Naive B cell (primary cell): ENCODE data around the gene SFT2D3. TPM values are rescaled to one million over a fixed set of nuclear protein-coding genes. Genes with fewer than 3 reads are reported as not detected.

Experiments
- ATAC-seq, 2 donors: fragments of 150-1000 bp; cut with Tn5 transposase; 2 replicates each; pipeline ENCODE4 v1.10.0; 2021; ENCODE audit warnings: low read depth in 2 of 2, mild to moderate bottlenecking in 2 of 2, moderate library complexity in 2 of 2
- DNase-seq: peaks from one replicate; pipeline ENCODE4 v3.0.0; 2022
- H3K27ac Mint-ChIP-seq, 6 donors: one replicate each; pipeline ENCODE4 v1.8.0; 2020 to 2022; ENCODE audit warnings: mild to moderate bottlenecking in 6 of 6, mixed read lengths in 6 of 6, moderate library complexity in 5 of 6, inconsistent platforms in 2 of 6
- H3K27me3 Mint-ChIP-seq, 3 donors: one replicate each; pipeline ENCODE4 v1.8.0; 2021 to 2022; ENCODE audit warnings: mixed read lengths in 3 of 3, mild to moderate bottlenecking in 1 of 3
- H3K36me3 Mint-ChIP-seq, 2 donors: one replicate each; pipeline ENCODE4 v1.8.0; 2020 to 2022; ENCODE audit warnings: mixed read lengths in 2 of 2, inconsistent platforms in 1 of 2, mild to moderate bottlenecking in 1 of 2
- H3K4me1 Mint-ChIP-seq, 3 donors: one replicate each; pipeline ENCODE4 v1.8.0; 2020 to 2022; ENCODE audit warnings: mixed read lengths in 3 of 3, inconsistent platforms in 1 of 3, mild to moderate bottlenecking in 1 of 3, moderate library complexity in 1 of 3
- H3K4me3 Mint-ChIP-seq, 8 donors: one replicate each; pipeline ENCODE4 v1.8.0; 2020 to 2022; ENCODE audit warnings: mild to moderate bottlenecking in 8 of 8, mixed read lengths in 8 of 8, moderate library complexity in 8 of 8, inconsistent platforms in 2 of 8
- H3K9me3 Mint-ChIP-seq, 7 donors: one replicate each; pipeline ENCODE4 v1.8.0; 2020 to 2022; ENCODE audit warnings: mixed read lengths in 7 of 7, mild to moderate bottlenecking in 5 of 7, inconsistent platforms in 2 of 7, moderate library complexity in 1 of 7
- polyA plus RNA-seq, 6 donors: library from polyadenylated mRNA; unstranded; fragments of 300-500 nt; fragmentation: Illumina TruSeq; gene quantifications; one replicate each; pipeline ENCODE4 v1.2.3, GENCODE V29; 2021; ENCODE audit warnings: low read depth in 6 of 6

SFT2D3 gene
- polyA plus RNA-seq, 6 donors from 2014 or later = 0.28 to 3.0 (median 2.8) TPM; not detected in 1

DNA sequence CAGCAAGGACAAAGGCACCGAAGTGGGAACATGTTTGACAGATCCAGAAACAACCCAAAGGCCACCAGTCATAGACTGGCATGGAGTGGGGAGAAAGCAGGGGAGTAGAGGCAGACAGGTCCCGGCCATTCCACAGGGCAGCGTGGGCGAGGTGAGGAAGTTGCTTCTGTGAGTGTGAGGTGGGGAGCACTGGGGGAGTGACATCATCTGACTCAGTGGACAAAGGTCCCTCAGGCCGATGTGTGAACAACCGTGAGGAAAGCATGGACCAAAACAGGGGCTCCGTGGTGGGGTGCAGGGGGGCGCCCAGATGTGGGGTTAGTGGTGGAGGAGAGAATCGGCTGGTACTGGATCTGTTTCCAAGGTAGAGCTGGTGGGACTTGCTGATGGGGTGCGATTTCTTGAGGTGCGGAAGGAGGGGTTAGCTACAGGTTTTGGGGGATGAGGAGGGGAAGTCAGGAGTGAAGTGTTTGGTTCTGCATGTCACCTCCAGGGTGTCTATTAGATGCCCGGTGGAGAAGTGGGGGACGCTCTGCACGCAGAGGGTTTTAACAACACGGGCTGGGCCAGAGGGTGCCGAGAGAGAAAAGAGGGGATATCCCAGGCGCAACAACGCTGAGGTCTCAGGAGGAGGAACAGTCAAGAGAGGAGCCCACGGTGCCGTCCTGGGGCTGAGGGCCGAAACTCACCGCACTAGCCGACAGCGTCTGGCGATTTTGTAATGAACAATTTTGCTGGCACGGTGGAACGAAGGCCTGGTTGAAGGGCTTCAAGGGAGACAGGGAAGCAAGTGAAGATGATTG is 2.5 kb upstream of the SFT2D3 start:
- H3K4me1 Mint-ChIP-seq = peaks cover 19 to 30% (median 20%) of the 10 kb centered on the region in 3 donors

DNA sequence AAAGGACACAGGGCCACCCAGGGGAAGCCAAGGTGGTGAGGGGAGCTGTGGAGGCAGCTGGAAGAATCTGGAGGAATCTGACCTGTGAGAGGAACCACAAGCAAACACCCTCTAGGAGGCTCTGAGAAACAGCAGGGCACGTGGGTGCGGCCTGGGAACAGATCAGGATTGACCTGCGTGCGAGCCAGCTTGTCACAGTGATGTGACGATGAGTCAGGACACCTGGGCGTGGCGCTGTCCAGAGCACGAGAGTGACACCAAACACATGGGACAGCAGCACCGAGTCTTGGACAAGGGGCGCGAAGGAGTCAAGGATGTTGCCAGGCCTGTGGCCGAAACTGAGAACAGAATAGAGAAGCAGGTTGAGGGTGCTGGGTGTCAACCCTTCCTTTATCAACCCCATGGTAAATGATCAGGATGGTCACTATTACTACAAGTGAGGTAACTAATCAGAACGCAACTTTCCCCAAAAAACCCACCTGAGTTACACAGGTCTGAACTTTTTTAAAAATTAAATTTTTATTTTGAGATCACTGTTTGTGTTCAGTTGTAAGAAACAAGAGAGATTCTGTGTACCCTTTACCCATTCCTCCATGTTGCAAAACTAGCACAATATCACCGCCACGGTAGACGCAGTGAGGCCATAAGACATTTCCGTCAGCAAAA is 637 bp upstream of the SFT2D3 start:
- H3K4me1 Mint-ChIP-seq = peaks cover 25 to 44% (median 33%) of the 10 kb centered on the region in 3 donors
- peak; percentile 2 to 16 for ATAC-seq
- peak overlapping the region; percentile 95 to 99 (median 98) for H3K27ac Mint-ChIP-seq
- no peaks in the 10 kb centered on the region for H3K27me3 Mint-ChIP-seq
- peak overlapping the region; percentile 90 to 98 (median 96) for H3K4me3 Mint-ChIP-seq
- no peaks in the 10 kb centered on the region for H3K9me3 Mint-ChIP-seq
- DNase-seq = peak; percentile 23
- peaks cover 0 to 11% of the 10 kb centered on the region in 2 donors for H3K36me3 Mint-ChIP-seq

More for the DNA sequence above, 2.5 kb upstream of the SFT2D3 start:
- Mint-ChIP-seq H3K9me3 (no peaks in the 10 kb centered on the region), H3K27me3 (no peaks in the 10 kb centered on the region), H3K36me3 (peaks cover 0 to 11% of the 10 kb centered on the region in 2 donors), H3K4me3 (peak overlapping the region in 2 of 8 donors; percentile 57 to 80), H3K27ac (peak overlapping the region in 4 of 6 donors; percentile 3 to 71 (median 32))
- DNase-seq (no peak), ATAC-seq (no peak)

DNA sequence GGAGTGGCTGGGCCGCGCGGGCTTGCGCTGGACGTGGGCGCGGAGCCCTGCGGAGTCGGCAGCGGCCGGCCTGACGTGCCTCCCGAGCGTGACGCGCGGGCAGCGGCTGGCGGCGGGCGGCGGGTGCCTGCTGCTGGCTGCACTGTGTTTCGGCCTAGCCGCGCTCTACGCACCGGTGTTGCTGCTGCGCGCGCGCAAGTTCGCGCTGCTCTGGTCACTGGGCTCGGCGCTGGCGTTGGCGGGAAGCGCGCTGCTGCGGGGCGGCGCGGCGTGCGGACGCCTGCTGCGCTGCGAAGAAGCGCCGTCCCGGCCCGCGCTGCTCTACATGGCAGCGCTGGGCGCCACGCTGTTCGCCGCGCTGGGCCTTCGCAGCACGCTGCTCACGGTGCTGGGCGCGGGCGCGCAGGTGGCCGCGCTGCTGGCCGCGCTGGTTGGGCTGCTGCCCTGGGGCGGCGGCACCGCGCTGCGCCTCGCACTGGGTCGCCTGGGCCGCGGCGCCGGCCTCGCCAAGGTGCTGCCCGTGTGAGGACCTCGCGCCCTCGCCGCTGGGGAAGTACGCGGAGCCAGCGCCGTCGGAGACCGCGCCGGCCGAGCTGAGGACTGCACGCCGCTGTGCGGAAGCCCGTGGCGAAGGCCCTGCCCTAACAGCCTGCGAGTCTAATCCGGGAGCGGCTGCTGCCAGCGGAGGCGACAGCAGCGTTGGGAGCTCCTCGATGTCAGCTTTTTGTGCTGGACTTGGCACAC is 526 bp downstream of the SFT2D3 start:
- DNase-seq (peak; percentile 82), ATAC-seq (peak; percentile 77 to 78)
- Mint-ChIP-seq H3K4me3 (peak overlapping the region; percentile 90 to 98 (median 96)), H3K9me3 (no peaks in the 10 kb centered on the region), H3K27me3 (no peaks in the 10 kb centered on the region), H3K27ac (peak overlapping the region; percentile 86 to 99 (median 94)), H3K4me1 (peaks cover 25 to 47% (median 33%) of the 10 kb centered on the region in 3 donors), H3K36me3 (peaks cover 0 to 11% of the 10 kb centered on the region in 2 donors)

DNA sequence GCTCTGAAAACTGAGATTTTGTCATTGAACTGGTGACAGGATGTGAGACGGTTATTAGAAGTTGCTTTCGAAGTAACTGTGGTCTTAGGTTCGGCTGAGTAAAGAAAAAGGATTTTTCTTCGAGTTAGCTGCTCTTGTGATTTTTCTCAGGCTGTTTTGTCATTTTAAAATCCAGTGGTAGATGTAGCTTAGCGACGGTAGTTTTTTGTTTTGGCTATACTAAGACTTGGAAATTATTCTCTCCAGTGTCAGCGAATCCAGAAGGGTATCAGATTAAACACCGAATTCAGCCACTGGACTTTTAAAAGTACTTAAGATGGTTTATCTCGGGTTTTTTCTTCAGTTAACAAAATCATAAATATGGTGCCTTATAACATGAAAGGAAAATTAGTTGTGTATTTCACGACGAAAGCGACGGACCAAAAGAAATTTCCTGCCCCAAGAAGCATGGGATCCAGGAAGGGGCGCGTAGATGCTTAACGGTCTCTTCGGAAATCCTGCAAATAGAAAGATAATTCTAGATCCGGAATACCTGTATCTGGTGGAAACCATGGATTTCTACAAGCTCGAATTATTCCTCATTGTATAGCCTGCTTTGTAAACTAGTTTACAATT is 1.2 kb downstream of the SFT2D3 start:
- Mint-ChIP-seq H3K4me1 (peaks cover 25 to 47% (median 33%) of the 10 kb centered on the region in 3 donors), H3K27me3 (no peaks in the 10 kb centered on the region), H3K27ac (peak overlapping the region; percentile 84 to 95 (median 92)), H3K4me3 (peak overlapping the region; percentile 82 to 98 (median 91)), H3K36me3 (peaks cover 0 to 11% of the 10 kb centered on the region in 2 donors), H3K9me3 (no peaks in the 10 kb centered on the region)
- ATAC-seq = no peak
- no peak for DNase-seq

DNA sequence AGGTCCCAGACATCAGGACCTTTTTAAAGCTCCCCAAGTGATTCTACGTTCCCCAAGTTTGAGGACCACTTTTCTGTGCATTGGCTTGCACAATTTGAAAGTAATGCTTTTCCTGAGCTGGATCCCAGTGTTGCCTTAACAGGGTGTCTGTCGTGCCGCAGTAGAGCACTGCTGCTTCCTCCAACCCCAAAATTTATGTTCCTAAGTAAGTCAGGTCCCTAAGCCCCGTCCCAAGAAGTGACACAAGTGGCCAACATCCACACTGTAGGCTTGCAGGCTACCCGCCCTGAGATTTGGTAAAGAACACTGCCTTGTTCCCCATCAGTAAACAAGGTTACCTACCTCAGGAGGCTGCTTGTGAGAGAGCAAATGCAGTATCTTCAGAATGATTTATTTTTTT is 2.0 kb downstream of the SFT2D3 start:
- no peaks in the 10 kb centered on the region for H3K9me3 Mint-ChIP-seq
- no peaks in the 10 kb centered on the region for H3K27me3 Mint-ChIP-seq
- DNase-seq (no peak), ATAC-seq (no peak)
- H3K36me3 Mint-ChIP-seq = peaks cover 0 to 8% of the 10 kb centered on the region in 2 donors
- no peak overlapping the region for H3K27ac Mint-ChIP-seq
- peaks cover 25 to 47% (median 32%) of the 10 kb centered on the region in 3 donors for H3K4me1 Mint-ChIP-seq
- H3K4me3 Mint-ChIP-seq = peak overlapping the region in 7 of 8 donors; percentile 27 to 90 (median 59)

DNA sequence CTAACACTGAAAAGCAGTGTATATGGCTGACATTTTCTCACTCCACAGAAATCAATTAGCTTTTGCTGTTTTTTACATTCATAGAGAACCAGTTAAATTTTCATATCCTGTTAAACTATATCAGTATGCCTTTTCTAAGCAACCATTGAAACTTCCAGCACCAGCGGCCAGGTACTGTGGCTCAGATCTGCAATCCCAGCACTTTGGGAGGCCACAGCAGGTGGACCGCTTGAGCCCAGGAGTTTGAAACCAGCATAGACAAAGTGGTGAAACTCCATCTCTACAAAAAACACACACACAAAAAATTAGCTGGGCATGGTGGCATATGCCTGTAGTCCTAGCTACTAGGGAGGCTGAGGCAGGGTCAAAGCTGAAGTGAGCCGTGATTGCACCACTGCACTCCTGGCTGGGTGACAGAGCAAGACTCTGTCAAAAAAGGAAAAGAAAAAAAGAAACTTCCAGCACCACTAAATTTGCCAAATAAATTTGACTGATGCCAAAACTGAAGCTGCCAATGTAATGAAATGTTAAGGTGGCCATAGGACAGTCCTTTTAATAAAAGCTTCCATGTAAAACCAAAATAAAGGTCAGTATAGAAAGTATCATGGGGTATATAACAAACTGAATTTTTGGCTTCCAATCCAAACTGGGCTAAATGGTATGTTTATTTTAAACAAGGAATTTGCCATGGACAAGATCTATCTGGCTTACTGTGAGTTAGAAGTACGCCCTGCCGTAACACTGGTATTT is 3.5 kb downstream of the SFT2D3 start:
- H3K9me3 Mint-ChIP-seq = no peaks in the 10 kb centered on the region
- H3K27me3 Mint-ChIP-seq = no peaks in the 10 kb centered on the region
- H3K36me3 Mint-ChIP-seq = peaks cover 10 to 12% of the 10 kb centered on the region in 2 donors
- no peak for DNase-seq
- H3K4me1 Mint-ChIP-seq = peaks cover 18 to 47% (median 27%) of the 10 kb centered on the region in 3 donors
- peak overlapping the region in 4 of 8 donors; percentile 1 to 56 (median 26) for H3K4me3 Mint-ChIP-seq
- ATAC-seq = no peak
- no peak overlapping the region for H3K27ac Mint-ChIP-seq

DNA sequence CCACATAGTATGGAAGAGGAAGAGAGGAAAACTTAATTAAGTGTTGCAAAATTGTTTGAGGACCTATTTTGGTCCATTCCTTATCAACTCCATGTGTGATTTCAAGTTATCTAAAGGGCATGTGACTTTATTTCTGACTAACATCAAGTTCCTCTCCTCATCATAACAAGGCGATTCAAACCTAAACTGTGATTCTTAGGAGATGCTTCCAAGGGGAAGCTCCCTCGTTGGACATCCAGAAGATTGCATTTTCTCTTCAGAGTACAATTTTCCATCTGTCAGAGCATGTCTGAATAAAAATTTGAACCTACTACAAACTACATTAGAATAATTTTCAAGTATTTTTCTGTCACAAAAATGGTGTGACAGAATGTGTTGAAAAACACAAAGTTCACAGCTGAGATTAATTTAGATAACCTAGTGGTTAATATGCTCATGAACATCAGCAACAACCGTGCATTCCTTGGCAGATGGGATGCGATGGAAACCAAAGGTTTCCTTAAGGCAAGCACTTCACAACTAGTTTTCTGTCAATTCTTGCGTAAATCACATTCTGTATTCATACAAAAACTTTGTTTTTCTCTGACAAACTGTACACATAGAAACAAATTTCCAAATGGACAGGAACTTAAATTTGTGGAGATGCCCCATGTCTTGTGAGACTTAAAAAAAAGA is 4.2 kb downstream of the SFT2D3 start:
- H3K27ac Mint-ChIP-seq = peak overlapping the region in 1 of 6 donors; percentile 19

DNA sequence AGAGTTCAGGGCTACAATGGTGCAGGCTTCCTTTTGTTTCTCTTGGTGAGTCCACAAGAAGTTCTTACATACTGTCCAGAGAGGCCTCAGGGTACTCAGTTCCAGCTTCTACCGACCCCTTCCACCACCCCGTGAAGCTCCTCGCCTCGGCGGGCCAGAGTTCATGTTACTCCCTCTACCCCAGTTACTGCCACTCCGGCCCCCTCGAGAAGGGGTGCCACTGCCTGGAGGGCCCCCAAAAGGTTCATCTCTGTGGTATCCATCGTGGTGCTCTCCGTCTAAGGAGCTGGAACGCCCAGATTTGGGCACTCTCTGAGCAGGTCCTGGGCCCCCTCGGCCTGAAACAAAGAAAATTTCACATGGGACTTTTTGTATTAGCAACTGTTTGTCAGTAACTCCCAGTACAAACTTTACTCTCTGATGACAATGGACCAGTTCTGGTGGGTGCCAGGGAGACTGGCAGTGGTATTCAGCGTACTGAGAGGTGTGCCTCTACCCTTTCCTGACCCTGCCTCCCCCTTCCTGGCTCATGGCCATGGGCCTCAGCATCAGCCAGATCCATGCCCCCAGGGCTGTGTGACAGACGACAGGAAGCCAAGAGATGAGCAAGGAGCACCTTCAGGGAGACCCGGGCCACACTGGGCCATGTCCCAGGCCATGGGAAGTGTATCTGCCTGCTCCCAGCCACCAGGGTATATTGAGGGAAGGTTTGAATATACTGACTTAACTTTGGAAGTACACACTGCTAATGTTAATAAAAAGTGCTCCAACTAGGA is 5.1 kb downstream of the SFT2D3 start:
- no peaks in the 10 kb centered on the region for H3K9me3 Mint-ChIP-seq
- H3K27me3 Mint-ChIP-seq = no peaks in the 10 kb centered on the region
- H3K27ac Mint-ChIP-seq = peak overlapping the region in 3 of 6 donors; percentile 36 to 66 (median 59)
- peaks cover 12 to 15% of the 10 kb centered on the region in 2 donors for H3K36me3 Mint-ChIP-seq
- no peak for ATAC-seq
- H3K4me3 Mint-ChIP-seq = peak overlapping the region in 1 of 8 donors; percentile 9
- peaks cover 14 to 33% (median 22%) of the 10 kb centered on the region in 3 donors for H3K4me1 Mint-ChIP-seq
- DNase-seq = no peak

More for the DNA sequence above, 4.2 kb downstream of the SFT2D3 start:
- DNase-seq (no peak), ATAC-seq (no peak)
- Mint-ChIP-seq H3K4me1 (peaks cover 12 to 42% (median 24%) of the 10 kb centered on the region in 3 donors), H3K4me3 (peak overlapping the region in 1 of 8 donors; percentile 51), H3K36me3 (peaks cover 10 to 12% of the 10 kb centered on the region in 2 donors), H3K9me3 (no peaks in the 10 kb centered on the region), H3K27me3 (no peaks in the 10 kb centered on the region)

DNA sequence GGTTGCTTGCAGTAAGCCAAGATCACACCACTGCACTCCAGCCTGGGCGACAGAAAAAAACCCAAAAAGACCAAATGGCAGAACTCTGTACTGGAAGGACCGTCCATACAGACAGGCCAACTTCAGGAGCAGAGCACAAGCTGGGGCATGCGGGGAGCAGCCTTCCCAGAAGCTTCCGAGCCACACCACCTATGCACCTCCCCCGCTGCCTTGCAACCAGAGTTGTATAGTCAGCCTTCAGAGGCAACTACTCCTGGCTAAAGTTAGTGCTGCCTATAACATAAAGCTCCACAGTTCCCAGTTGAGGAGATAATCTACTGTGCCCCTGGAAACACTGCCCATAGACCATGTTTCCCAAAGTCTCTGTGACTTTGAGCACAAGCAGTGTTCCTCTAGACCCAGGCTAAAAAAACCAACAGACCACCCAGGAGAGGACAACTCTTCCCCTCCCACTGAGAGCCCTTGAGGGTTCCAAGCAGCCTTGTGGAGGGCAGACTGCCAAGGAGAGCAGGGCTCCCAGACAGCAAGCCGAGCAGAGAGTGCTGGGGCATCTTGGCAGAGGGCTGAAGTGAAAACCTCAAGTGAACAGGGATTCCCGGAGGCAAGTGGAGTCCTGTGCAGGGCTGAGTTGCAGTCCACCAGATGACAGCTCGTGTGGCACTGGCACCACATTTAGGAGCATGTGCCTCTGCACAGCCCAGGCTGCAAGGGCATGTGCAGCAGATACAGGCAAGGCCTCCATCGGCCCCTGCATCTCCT is 6.8 kb downstream of the SFT2D3 start:
- no peak overlapping the region for H3K4me3 Mint-ChIP-seq
- peaks cover 8 to 23% (median 14%) of the 10 kb centered on the region in 3 donors for H3K4me1 Mint-ChIP-seq
- H3K27ac Mint-ChIP-seq = peak overlapping the region in 1 of 6 donors; percentile 70
- H3K9me3 Mint-ChIP-seq = no peaks in the 10 kb centered on the region
- no peak for DNase-seq
- no peak for ATAC-seq
- no peaks in the 10 kb centered on the region for H3K27me3 Mint-ChIP-seq
- H3K36me3 Mint-ChIP-seq = peaks cover 12 to 15% of the 10 kb centered on the region in 2 donors

DNA sequence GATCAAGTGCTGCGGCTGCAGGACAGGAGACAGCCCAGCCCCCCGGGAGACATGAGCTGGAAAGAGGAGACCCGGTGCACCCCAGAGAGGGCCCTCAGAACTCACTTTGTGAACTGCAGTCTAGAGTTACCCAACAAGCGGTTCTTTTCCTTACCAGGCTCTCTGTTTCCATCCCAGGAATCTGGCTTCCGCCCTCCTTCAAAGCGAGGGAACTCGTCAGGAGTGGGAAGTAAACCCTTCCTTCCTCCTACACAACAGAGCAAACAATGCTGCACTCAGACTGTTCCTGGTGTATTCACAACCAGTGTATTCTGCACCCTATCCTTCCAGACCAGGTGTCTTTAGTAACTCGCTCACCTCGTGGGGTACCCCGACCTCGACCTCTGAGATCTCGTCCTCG is 8.0 kb downstream of the SFT2D3 start:
- Mint-ChIP-seq H3K9me3 (no peaks in the 10 kb centered on the region), H3K36me3 (peaks cover 12 to 15% of the 10 kb centered on the region in 2 donors), H3K27me3 (no peaks in the 10 kb centered on the region), H3K4me3 (no peak overlapping the region), H3K4me1 (peaks cover 8 to 11% (median 11%) of the 10 kb centered on the region in 3 donors), H3K27ac (peak overlapping the region in 1 of 6 donors; percentile 56)
- DNase-seq = no peak
- ATAC-seq = no peak

DNA sequence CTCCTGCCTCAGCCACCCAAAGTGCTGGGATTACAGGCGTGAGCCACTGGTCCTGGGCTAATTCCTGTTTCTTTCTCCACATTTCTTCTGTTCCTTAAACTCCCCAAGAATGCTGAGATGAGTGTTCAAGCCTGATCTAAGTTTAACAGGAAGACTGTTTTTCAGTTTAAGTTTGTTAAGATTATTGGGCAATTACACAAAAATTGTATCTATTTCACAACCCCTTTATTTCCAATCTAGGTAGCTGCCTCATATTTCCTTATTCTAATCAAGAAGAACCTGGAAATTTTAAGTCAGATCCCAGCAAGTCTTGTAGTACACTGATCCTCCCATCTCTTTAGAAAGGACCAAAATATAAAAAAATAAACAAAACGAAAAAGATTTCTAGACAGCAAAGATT is 11.7 kb downstream of the SFT2D3 start:
- Mint-ChIP-seq H3K4me3 (no peak overlapping the region), H3K36me3 (peaks cover 15 to 27% of the 10 kb centered on the region in 2 donors), H3K4me1 (peaks cover 0 to 7% (median 0%) of the 10 kb centered on the region in 3 donors), H3K27me3 (no peaks in the 10 kb centered on the region), H3K9me3 (no peaks in the 10 kb centered on the region), H3K27ac (no peak overlapping the region)
- ATAC-seq (no peak), DNase-seq (no peak)
